DMS 273 treated with DMSO at 0.1 percent for 48 hours (cell line): ENCODE results near the gene ANO4.
"Not testable (repeated sequence)": the region's sequence is repeated elsewhere in the genome, so short reads cannot be mapped to it uniquely, and the experiment has no call there.

Source experiments
- DNase-seq: peaks from one replicate; lab custom pipeline; 2025; lab: John Stamatoyannopoulos, UW

Gene ANO4

DNA sequence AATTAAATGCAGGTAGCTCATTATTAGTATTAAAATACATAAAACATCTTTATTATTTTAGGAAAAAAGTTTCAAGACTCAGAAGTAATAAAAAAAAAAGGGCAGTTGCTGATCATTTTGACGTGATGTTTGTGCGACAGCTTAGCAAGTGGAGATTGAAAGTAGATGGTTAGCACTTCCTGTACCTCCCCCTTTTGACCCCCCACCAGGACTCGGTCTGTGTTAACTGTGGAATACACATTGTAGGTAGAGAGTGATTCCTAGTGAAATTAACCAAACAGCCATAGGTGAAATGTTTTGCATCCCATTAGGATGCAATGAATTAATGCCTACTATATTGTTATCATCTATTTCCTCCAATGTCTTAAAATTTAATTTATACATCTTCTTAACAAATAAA lies 294.7 kb downstream of the ANO4 start:
- DNase-seq, result no peak

GRCh38 chr12:101090222-101090621 lies 295.6 kb downstream of the ANO4 start:
- not testable (repeated sequence) for DNase-seq

- no peak for DNase-seq
Measured at GRCh38 chr12:101097829-101098580, 303.4 kb downstream of the ANO4 start.

DNA sequence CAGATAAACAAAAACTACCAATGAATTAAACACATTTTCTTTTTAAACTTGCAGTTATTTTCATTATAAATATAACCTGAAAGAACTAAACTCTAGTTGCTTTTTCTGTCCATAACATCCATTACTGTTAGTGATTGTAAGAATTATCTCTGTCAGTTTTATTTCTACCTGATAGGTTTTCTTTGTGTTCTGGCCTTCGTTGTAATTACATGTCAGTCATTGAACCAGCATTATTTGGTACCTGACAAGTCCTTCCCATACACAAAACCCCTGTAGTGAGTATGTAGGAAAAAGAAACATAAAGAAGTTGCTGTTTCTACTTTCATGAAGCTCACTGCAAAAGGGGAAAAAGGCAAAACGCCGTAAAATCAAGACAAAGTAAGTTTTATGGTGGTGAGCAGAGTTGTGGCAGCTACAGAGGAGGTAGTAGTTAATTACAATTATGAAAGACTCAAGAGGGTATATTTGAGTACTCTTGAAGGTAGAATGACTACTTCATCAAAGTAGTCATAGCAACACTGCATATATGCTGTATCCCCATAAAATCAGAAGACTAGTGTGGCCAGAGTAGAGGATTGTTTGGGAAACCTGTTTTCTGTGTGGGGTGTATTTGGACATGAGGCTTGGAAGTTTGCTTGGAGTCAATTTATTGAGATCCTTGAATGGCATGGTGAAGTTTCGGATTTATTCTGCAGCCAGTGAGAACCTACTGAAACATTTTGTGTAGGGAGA lies 312.6 kb downstream of the ANO4 start:
- no peak for DNase-seq

GRCh38 chr12:101108130-101108529 lies 313.6 kb downstream of the ANO4 start:
- DNase-seq, result no peak

DNA sequence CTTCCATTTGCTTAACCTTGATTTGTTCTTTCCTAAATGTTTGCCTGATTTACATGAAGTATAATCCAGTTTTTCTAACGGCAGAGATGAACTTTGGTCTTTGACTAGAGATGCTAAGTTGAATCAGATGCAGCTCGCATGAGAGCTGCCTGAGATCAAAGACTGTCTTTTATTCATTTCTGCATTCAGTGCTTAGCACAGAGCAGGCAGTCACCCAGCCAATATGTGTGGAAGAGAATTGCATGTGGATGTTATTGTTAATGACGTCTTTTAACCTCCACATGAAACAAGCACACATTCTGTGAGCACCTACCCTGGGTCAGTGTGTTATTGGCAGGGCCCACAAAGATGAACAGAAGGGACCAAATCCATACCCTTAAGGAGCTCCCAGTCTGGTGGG lies 316.3 kb downstream of the ANO4 start:
- no peak for DNase-seq

- DNase-seq, result no peak
Measured at GRCh38 chr12:101111441-101111840, 316.9 kb downstream of the ANO4 start.

DNA sequence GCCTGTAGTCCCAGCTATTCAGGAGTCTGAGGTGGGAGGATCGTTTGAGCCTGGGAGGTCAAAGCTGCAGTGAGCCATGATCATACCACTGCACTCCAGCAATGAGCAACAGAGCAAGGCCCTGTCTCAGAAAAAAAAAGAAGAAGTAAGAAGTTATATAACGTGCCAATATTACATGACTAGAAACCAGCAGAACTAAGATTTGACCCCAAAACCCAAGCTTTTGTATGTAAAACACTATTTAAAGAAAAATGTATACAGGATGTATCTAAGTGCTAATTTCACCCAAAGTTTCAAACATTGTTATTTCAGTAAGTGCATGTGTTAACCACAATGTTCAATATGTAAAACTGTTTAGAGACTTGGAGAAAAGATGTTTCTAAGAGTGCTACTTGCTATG lies 320.8 kb downstream of the ANO4 start:
- DNase-seq, result no peak

GRCh38 chr12:101116911-101117310 lies 322.3 kb downstream of the ANO4 start:
- DNase-seq, result no peak

GRCh38 chr12:101117842-101118241 lies 323.3 kb downstream of the ANO4 start:
- no peak for DNase-seq

- no peak for DNase-seq
Measured at GRCh38 chr12:101127521-101128219, 333.1 kb downstream of the ANO4 start.

DNA sequence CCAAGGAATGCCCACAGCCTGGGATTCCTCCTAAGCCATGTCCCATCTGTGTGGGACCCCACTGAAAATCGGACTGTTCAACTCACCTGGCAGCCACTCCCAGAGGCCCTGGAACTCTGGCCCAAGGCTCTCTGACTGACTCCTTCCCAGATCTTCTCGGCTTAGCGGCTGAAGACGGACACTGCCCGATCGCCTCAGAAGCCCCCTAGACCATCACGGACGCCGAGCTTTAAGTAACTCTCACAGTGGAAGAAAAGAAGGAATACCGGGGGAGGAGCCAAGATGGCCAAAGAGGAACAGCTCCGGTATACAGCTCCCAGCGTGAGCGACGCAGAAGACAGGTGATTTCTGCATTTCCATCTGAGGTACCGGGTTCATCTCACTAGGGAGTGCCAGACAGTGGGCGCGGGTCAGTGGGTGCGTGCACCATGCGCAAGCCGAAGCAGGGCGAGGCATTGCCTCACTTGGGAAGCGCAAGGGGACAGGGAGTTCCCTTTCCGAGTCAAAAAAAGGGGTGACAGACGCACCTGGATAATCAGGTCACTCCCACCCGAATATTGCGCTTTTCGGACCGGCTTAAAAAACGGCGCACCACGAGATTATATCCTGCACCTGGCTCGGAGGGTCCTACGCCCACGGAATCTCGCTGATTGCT lies 351.3 kb downstream of the ANO4 start:
- DNase-seq, result not testable (repeated sequence)

- no peak for DNase-seq
Measured at GRCh38 chr12:101165319-101165718, 370.7 kb downstream of the ANO4 start.

GRCh38 chr12:101166866-101167265 lies 372.3 kb downstream of the ANO4 start:
- no peak for DNase-seq

GRCh38 chr12:101168001-101168400 lies 373.4 kb downstream of the ANO4 start:
- no peak for DNase-seq

GRCh38 chr12:101172316-101172715 lies 377.7 kb downstream of the ANO4 start:
- no peak for DNase-seq

DNA sequence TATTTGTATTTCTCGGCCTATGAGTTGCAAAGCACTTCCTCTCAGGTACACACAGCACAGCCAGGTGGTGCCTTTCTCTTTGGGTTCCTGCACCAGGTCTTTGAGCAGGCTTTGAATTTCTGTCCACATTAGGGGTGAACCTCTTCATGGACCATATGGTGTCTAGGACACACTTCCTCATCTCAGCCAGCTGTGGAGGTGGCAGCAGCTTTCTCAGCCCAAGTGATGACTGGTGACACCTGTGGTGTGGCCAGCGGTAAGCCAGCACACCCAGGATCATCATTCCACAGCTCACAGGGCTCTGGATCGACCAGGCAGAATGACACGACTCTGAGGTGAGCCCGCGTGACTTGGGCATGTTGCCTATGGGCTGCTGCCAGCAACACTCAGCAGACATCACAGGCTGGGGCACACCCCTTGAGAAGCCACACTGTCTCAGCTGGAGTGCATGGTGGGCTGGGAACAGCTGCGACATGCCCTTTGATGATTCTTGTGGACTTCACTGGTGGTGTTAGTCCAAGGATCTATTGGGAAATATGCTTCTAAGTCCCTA lies 378.7 kb downstream of the ANO4 start:
- no peak for DNase-seq

GRCh38 chr12:101174541-101174940 lies 380.0 kb downstream of the ANO4 start:
- DNase-seq, result no peak
